K562 (cell line): ENCODE measurements around the gene ENTPD8. TPM values are rescaled to one million over a fixed set of nuclear protein-coding genes. Genes with fewer than 3 reads are reported as not detected.
A peak's percentile ranks its signal among the peaks of the same experiment; 100 is the strongest.

Experiments
- ATAC-seq: fragments of 200-7000 bp; cut with Tn5 transposase; 3 replicates; pipeline ENCODE4 v1.9.1; 2020; ENCODE audit warnings: moderate library complexity
- BruUV-seq: library from RNA; stranded (reverse); fragments of 400-500 nt; replicated peaks from 2 replicates; lab custom pipeline; 2021; lab: Mats Ljungman, UMichigan
- CTCF ChIA-PET: fragments of 300-600 bp; formaldehyde crosslinking; extraction: SDS; loops from one replicate; lab custom pipeline; 2021; ENCODE audit warnings: low intra/inter-chr PET ratio; lab: Yijun Ruan, JAX
- POLR2A ChIA-PET: fragments of 300-600, 350-650 bp; sonication (Branson Sonifier 250); formaldehyde crosslinking; extraction: SDS; loops from one replicate; lab custom pipeline; 2021; ENCODE audit warnings: antibody characterized with exemption, inconsistent platforms; lab: Yijun Ruan, JAX
- DNase-seq, 4 experiments: peaks; one replicate each; pipeline versions ENCODE4 v3.0.0 to v3.0.0-alpha.2; 2011 to 2018; ENCODE audit warnings: low spot score in 3 of 4, mixed read lengths in 3 of 4; ENCODE audit errors: extremely low read depth in 1 of 4
- FAIRE-seq: peaks from 2 replicates; lab custom pipeline; 2011; peaks lifted over from hg19 to GRCh38; lab: Jason Lieb, UNC
- H2AFZ ChIP-seq: 2 replicates; pipeline ENCODE4 v1.6.0; 2011; ENCODE audit warnings: low read depth, low read length, control low read depth, inconsistent platforms
- H3K27ac ChIP-seq: fragments of 200-600 bp; 3 replicates; pipeline ENCODE4 v1.8.0; 2011; ENCODE audit warnings: low read depth, mild to moderate bottlenecking, control low read depth, inconsistent platforms, low read length, moderate library complexity, mixed read lengths; ENCODE audit errors: extremely low read depth
- H3K27me3 ChIP-seq, 2 experiments: fragments of 300-600 bp in 1 of 2; 2 replicates in 1 of 2; 3 replicates in 1 of 2; pipeline versions ENCODE4 v1.6.0 to v1.8.0; 2011; ENCODE audit warnings: inconsistent platforms in 2 of 2, low read length in 2 of 2, mild to moderate bottlenecking in 1 of 2, mixed read lengths in 1 of 2, moderate library complexity in 1 of 2; ENCODE audit not compliant: control insufficient read depth in 2 of 2, insufficient read depth in 2 of 2
- H3K36me3 ChIP-seq: fragments of 300-600 bp; 3 replicates; pipeline ENCODE4 v1.8.0; 2011; ENCODE audit warnings: mild to moderate bottlenecking, low read length, inconsistent platforms; ENCODE audit not compliant: control insufficient read depth, insufficient read depth
- H3K4me1 ChIP-seq, 2 experiments: fragments of 200-600 bp in 1 of 2; replicated peaks in 1 of 2; 2 replicates in 1 of 2; 3 replicates in 1 of 2; pipeline versions ENCODE4 v1.5.1 to v1.8.0; 2011; ENCODE audit warnings: inconsistent platforms in 2 of 2, low read length in 2 of 2, mild to moderate bottlenecking in 1 of 2, mixed read lengths in 1 of 2, moderate library complexity in 1 of 2; ENCODE audit not compliant: control insufficient read depth in 2 of 2, insufficient read depth in 2 of 2
- H3K4me2 ChIP-seq: 2 replicates; pipeline ENCODE4 v1.6.1; 2011; ENCODE audit warnings: low read length, control low read depth, inconsistent platforms, mixed read lengths; ENCODE audit not compliant: insufficient read depth
- H3K4me3 ChIP-seq: fragments of 200-600 bp; sonication (generic), shearing (Covaris generic); 2 replicates; pipeline ENCODE4 v1.5.1; 2016; ENCODE audit warnings: control low read depth, inconsistent platforms
- H3K79me2 ChIP-seq: fragments of 200-600 bp; 3 replicates; pipeline ENCODE4 v1.8.0; 2011; ENCODE audit warnings: low read length, inconsistent platforms; ENCODE audit not compliant: control insufficient read depth, insufficient read depth
- H3K9ac ChIP-seq, 2 experiments: 2 replicates each; pipeline versions ENCODE4 v1.6.0 to v1.6.1; 2011; ENCODE audit warnings: low read depth in 2 of 2, low read length in 2 of 2, control low read depth in 1 of 2, inconsistent platforms in 1 of 2, mild to moderate bottlenecking in 1 of 2, mixed read lengths in 1 of 2; ENCODE audit not compliant: insufficient read depth in 1 of 2
- H3K9me1 ChIP-seq: one replicate; pipeline ENCODE4 v1.6.0; 2011; ENCODE audit warnings: inconsistent platforms, mild to moderate bottlenecking, low read length, moderate library complexity; ENCODE audit not compliant: control insufficient read depth, insufficient read depth
- H3K9me3 ChIP-seq: replicated peaks from 2 replicates; pipeline ENCODE4 v1.5.1; 2011; ENCODE audit warnings: low read depth, low read length, inconsistent platforms; ENCODE audit not compliant: control insufficient read depth, insufficient read depth
- H4K20me1 ChIP-seq: replicated peaks from 2 replicates; pipeline ENCODE4 v1.6.1; 2011; ENCODE audit warnings: low read length, inconsistent platforms, mixed read lengths; ENCODE audit not compliant: control insufficient read depth, insufficient read depth
- ARID3B ChIP-seq: fragments of 250-450 bp; sonication (Bioruptor Pico); IDR thresholded peaks from 2 replicates; pipeline ENCODE4 v1.4.0; 2020; ENCODE audit warnings: borderline replicate concordance
- EGR1 ChIP-seq: fragments of 450-650 bp; conservative IDR thresholded peaks from 2 replicates; pipeline ENCODE4 v1.6.1; 2017; ENCODE audit warnings: mild to moderate bottlenecking
- FOXJ3 ChIP-seq: sonication (generic); formaldehyde crosslinking; IDR thresholded peaks from 2 replicates; pipeline ENCODE4 v1.4.0; 2020; ENCODE audit warnings: mild to moderate bottlenecking, missing genetic modification reagents
- MCM2 ChIP-seq: fragments of 450-650 bp; IDR thresholded peaks from 2 replicates; pipeline ENCODE4 v1.6.1; 2017; ENCODE audit warnings: low read depth, mild to moderate bottlenecking
- NBN ChIP-seq: fragments of 450-650 bp; IDR thresholded peaks from 2 replicates; pipeline ENCODE4 v1.6.1; 2016; ENCODE audit warnings: low read depth, mild to moderate bottlenecking
- THRAP3 ChIP-seq: fragments of 450-650 bp; IDR thresholded peaks from 2 replicates; pipeline ENCODE4 v1.6.1; 2016; ENCODE audit warnings: mild to moderate bottlenecking, inconsistent platforms, borderline replicate concordance
- ZBTB7A ChIP-seq: IDR thresholded peaks from 2 replicates; pipeline ENCODE4 v1.6.1; 2011; ENCODE audit warnings: low read depth, mild to moderate bottlenecking, low read length, moderate library complexity, borderline replicate concordance; ENCODE audit not compliant: control insufficient read depth
- WGBS: fragments of 100-300 bp; shearing (Covaris generic); methylation state at CpG from one replicate; pipeline ENCODE4 v1.1.6; 2016; ENCODE audit warnings: low coverage, mixed read lengths; ENCODE audit not compliant: insufficient coverage; ENCODE audit errors: missing lambda C conversion rate; 5-methylcytosine and 5-hydroxymethylcytosine counted together
- in situ Hi-C: fragments of 300-500 bp; cut with MboI; formaldehyde crosslinking; loops from 4 replicates; pipeline ENCODE4 v1.15.0; 2018; ENCODE audit warnings: inconsistent platforms, mixed read lengths
- intact Hi-C: fragments of 100-400 bp; cut with micrococcal nuclease; formaldehyde crosslinking; loops from 2 replicates; pipeline ENCODE4 v1.14.2; 2022
- polyA plus RNA-seq, 8 experiments: library from polyadenylated mRNA; depleted of rRNA in 4 of 8; stranded (reverse) in 5 of 8; unstranded in 3 of 8; fragments of >200 nt; fragmentation: Nextera tagmentation in 2 of 8; fragmentation: Illumina TruSeq in 1 of 8; extraction: Ambion mirVana in 2 of 8; extraction: Trizol in 1 of 8; gene quantifications; 2 replicates each; pipeline versions ENCODE4 v1.2.1 to v1.2.3, GENCODE V29; 2011 to 2014; ENCODE audit warnings: inconsistent platforms in 1 of 8, missing spikeins in 1 of 8
- total RNA-seq, 7 experiments: library from RNA; depleted of rRNA in 6 of 7; stranded (reverse); fragments of >200 nt in 6 of 7; fragmentation: Illumina TruSeq in 2 of 7; extraction: Trizol in 2 of 7; gene quantifications; 2 replicates each; pipeline versions ENCODE4 v1.2.1 to v1.2.3, GENCODE V29; 2011 to 2021; ENCODE audit warnings: low replicate concordance in 1 of 7

Gene ENTPD8
- total and polyA plus RNA-seq, 9 of the 15 experiments (the other 6 are each of a cell fraction or from before 2014, with no cell fraction given) = 0.06 to 0.27 (median 0.19) TPM; not detected in 5

- no peak for TF ChIP-seq THRAP3
- no peak for TF ChIP-seq ARID3B
- TF ChIP-seq MCM2 = no peak
Observed at GRCh38 chr9:137389428-137389746, 51.8 kb downstream of the ENTPD8 start (continued).

- Histone ChIP-seq H3K9me3 (no peaks in the 10 kb centered on the region), H3K79me2 (no peaks in the 10 kb centered on the region), H3K27me3 (no peaks in the 10 kb centered on the region), H2AFZ (no peak overlapping the region), H3K9ac (peak overlapping the region in 1 of 2 experiments; percentile 35; a peak in 1 of 4 replicates), H4K20me1 (no peaks in the 10 kb centered on the region), H3K4me1 (peaks cover 6 to 62% of the 10 kb centered on the region in 2 experiments; a peak in 4 of 5 replicates), H3K36me3 (0 out of 3 replicates have a peak, but pooled peaks cover 2% of the 10 kb centered on the region), H3K27ac (no peak overlapping the region), H3K4me3 (no peak overlapping the region)
- no peak for ATAC-seq
- CTCF ChIA-PET = no interaction called here
- no peak for FAIRE-seq
- in situ Hi-C loops = no loop called here
- 70% methylated on average over 27 of the region's 47 CpGs for WGBS
- BruUV-seq = no TSS peak
- intact Hi-C loops = no loop called here
- DNase-seq = peak in 2 of 4 experiments; percentile 63 to 68
- POLR2A ChIA-PET = interaction anchor here (0.9 kb wide), 1 partner anchor 14 kb away, joined by 3 read pairs; no protein-coding TSS in a partner anchor
- TF ChIP-seq EGR1 = peak; percentile 45; the same call in 1 of the 2 replicates
- no peak for TF ChIP-seq FOXJ3 (CRISPR knock-in tag)
- TF ChIP-seq ZBTB7A = peak; percentile 34; the same call in 1 of the 2 replicates
- TF ChIP-seq NBN = no peak
- TF ChIP-seq, all 486 proteins: peak for 2
- no peaks in the 10 kb centered on the region for H3K9me1 ChIP-seq
- H3K4me2 ChIP-seq = no peak overlapping the region
Observed at GRCh38 chr9:137388589-137389427, 52.3 kb downstream of the ENTPD8 start.
